Activated CD4-positive, alpha-beta T cell treated with anti-CD3 and anti-CD28 coated beads, Interleukin-10, Interleukin-2, amounts not matched to agents 100 ng/mL and 50 ng/mL, durations not matched to agents 16 hours and 8 hours (primary cell): Measurements from ENCODE around the gene XPO1.
"Not testable (repeated sequence)": the region's sequence is repeated elsewhere in the genome, so short reads cannot be mapped to it uniquely, and the experiment has no call there.

Experiments
- DNase-seq: peaks from one replicate; pipeline ENCODE4 v3.0.0-alpha.2; 2020

The XPO1 gene

GRCh38 chr2:61538200-61538919 lies at the start of gene XPO1:
Gene XPO1, minus strand, starts transcription at chr2:61538356. Its CDS starts 4,459 bp downstream, at chr2:61533897.
- peak; percentile 99 for DNase-seq

GRCh38 chr2:61586928-61587327 lies 48.8 kb upstream of the XPO1 start:
- DNase-seq: not testable (repeated sequence)

- DNase-seq: no peak
These were observed 47.2 kb upstream of the XPO1 start for GRCh38 chr2:61585383-61585782.

- not testable (repeated sequence) for DNase-seq
These were observed 46.2 kb upstream of the XPO1 start for GRCh38 chr2:61584368-61584767.

- no peak for DNase-seq
These were observed 44.0 kb upstream of the XPO1 start for GRCh38 chr2:61582165-61582564.

GRCh38 chr2:61581716-61582115 lies 43.6 kb upstream of the XPO1 start:
- DNase-seq: no peak

- DNase-seq: no peak
These were observed 37.3 kb upstream of the XPO1 start for GRCh38 chr2:61575447-61575859.

- DNase-seq: no peak
These were observed 28.4 kb upstream of the XPO1 start for GRCh38 chr2:61566566-61566965.

GRCh38 chr2:61562615-61563014 lies 24.5 kb upstream of the XPO1 start:
- DNase-seq: no peak

GRCh38 chr2:61558160-61558559 lies 20.0 kb upstream of the XPO1 start:
- DNase-seq: no peak

- DNase-seq: no peak
These were observed 19.2 kb upstream of the XPO1 start for GRCh38 chr2:61557381-61557780.

- DNase-seq: no peak
These were observed 16.4 kb upstream of the XPO1 start for GRCh38 chr2:61554604-61555003.

GRCh38 chr2:61550375-61551209 lies 12.4 kb upstream of the XPO1 start:
- no peak for DNase-seq

- no peak for DNase-seq
These were observed 11.4 kb upstream of the XPO1 start for GRCh38 chr2:61549546-61549945.

GRCh38 chr2:61543062-61543461 lies 4.9 kb upstream of the XPO1 start:
- DNase-seq: no peak

GRCh38 chr2:61540167-61540566 lies 2.0 kb upstream of the XPO1 start:
- not testable (repeated sequence) for DNase-seq

- peak; percentile 69 for DNase-seq
These were observed 864 bp upstream of the XPO1 start for GRCh38 chr2:61538920-61539520.

GRCh38 chr2:61537950-61538199 lies 281 bp downstream of the XPO1 start:
- no peak for DNase-seq

- peak; percentile 34 for DNase-seq
These were observed 743 bp downstream of the XPO1 start for GRCh38 chr2:61537277-61537949.

GRCh38 chr2:61536572-61537276 lies 1.4 kb downstream of the XPO1 start:
- DNase-seq: peak; percentile 94

- peak; percentile 40 for DNase-seq
These were observed 2.0 kb downstream of the XPO1 start for GRCh38 chr2:61536180-61536571.

- DNase-seq: no peak
These were observed 2.7 kb downstream of the XPO1 start for GRCh38 chr2:61535449-61535848.

GRCh38 chr2:61534926-61535325 lies 3.2 kb downstream of the XPO1 start:
- DNase-seq: no peak
